Stomach smooth muscle (tissue), 2 donors: Measurements from ENCODE around the gene RASAL1.

ENCODE experiments used
- H3K27ac ChIP-seq: one replicate; pipeline ENCODE4 v1.7.0; 2013; ENCODE audit warnings: mild to moderate bottlenecking, low read length, inconsistent platforms
- H3K27me3 ChIP-seq, 2 donors: one replicate each; pipeline ENCODE4 v1.7.0; 2013; ENCODE audit warnings: low read length in 2 of 2; ENCODE audit not compliant: insufficient read depth in 2 of 2, control insufficient read depth in 1 of 2
- H3K36me3 ChIP-seq, 2 donors: one replicate each; pipeline ENCODE4 v1.7.0; 2013; ENCODE audit warnings: low read length in 2 of 2; ENCODE audit not compliant: control insufficient read depth in 2 of 2, insufficient read depth in 2 of 2
- H3K4me1 ChIP-seq: one replicate; pipeline ENCODE4 v1.7.0; 2013; ENCODE audit warnings: low read length; ENCODE audit not compliant: control insufficient read depth, insufficient read depth
- H3K4me3 ChIP-seq, 2 donors: one replicate each; pipeline ENCODE4 v1.7.0; 2013; ENCODE audit warnings: low read length in 2 of 2
- H3K9ac ChIP-seq, 2 donors: one replicate each; pipeline ENCODE4 v1.7.0; 2013; ENCODE audit warnings: low read length in 2 of 2, mild to moderate bottlenecking in 1 of 2
- H3K9me3 ChIP-seq, 2 donors: one replicate each; pipeline ENCODE4 v1.7.0; 2013; ENCODE audit warnings: low read length in 2 of 2; ENCODE audit not compliant: control insufficient read depth in 2 of 2
- donor health status: healthy.
- donor health status: Pancreatic carcinoma.

Gene RASAL1

DNA sequence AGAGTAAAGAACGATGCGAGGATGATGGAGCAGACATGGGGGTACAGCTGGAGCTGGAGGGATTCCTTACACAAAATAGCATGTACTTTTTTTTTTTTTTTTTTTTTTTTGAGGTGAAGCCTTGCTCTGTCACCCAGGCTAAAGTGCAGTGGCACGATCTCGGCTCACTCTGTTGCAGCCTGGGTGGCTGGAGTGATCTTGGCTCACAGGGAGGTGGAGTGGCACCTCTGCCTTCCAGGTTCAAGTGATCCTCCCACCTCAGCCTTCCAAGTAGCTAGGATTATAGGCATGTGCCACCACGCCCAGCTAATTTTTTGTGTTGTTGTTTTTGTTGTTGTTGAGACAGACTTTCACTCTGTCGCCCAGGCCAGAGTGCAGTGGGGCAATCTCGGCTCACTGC is 5.1 kb upstream of the RASAL1 start:
- Histone ChIP-seq H3K27me3 (peaks cover 7 to 8% of the 10 kb centered on the region in 2 donors), H3K36me3 (no peaks in the 10 kb centered on the region), H3K27ac (no peak overlapping the region), H3K4me1 (no peaks in the 10 kb centered on the region), H3K9ac (no peak overlapping the region), H3K9me3 (no peaks in the 10 kb centered on the region), H3K4me3 (no peak overlapping the region)

DNA sequence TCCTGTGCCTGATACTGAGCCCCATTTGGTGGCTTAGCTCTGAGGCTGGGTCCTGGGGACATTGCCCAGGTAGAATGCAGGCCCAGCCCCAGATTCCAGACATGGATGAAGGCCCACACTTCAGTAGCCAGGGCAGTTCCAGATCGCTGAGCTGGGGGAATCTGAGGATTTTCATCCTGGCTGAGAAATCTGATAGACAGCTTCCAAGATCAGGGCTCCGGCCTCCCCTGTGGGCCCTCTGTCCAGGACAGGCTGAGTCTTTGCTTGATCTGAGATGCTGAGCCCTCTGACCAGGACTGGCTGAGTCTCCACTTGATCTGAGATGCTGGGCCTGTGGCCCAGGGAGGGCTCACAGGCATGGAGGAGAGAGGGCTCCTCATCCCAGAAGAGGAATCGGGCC is 3.3 kb upstream of the RASAL1 start:
- Histone ChIP-seq H3K9ac (no peak overlapping the region), H3K4me3 (no peak overlapping the region), H3K9me3 (no peaks in the 10 kb centered on the region), H3K36me3 (no peaks in the 10 kb centered on the region), H3K27me3 (peaks cover 16 to 20% of the 10 kb centered on the region in 2 donors), H3K27ac (no peak overlapping the region), H3K4me1 (no peaks in the 10 kb centered on the region)

DNA sequence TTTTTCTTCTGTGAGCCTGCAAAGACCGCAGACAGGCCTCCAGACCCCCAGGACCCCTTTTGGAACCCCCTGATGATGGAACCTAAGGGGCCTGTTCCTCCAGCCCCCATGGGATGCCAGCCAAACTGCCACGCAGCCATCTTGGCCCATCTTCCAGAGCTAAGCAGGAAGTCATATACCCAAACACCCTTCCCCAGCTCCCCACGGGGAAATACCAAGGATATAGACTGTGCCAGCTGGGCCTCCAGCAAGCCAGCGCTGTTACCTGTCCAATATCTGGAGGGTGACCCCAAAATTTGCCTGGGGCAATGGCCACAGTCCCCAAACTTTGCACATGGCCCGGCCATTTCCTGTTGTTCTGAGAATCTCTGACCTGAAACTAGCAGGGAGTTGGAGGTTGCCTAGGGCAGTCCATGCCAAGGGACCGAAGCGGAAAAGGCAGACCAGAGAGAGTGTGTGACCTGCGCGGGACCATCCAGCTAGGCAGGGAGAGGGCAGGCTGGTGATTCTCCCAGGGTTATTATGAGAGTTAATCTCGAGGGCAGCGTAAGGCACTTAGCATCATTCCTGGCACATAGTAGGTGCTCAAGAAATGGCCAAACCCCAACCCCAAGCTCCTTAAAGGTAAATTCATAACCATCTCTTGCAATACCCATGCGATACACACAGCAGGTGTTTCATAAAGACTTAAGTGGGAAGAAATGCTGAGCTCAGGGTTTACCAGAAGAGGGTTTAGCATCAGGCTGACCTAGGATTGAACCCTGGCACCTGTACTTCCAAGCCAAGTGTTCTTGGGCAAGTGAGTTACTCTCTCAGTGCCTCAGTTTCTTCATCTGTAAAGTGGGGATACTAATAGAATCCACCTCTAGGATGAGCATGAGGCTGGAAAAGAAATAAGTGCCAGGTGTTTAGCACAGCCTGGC is 2.6 kb upstream of the RASAL1 start:
- Histone ChIP-seq H3K9ac (no peak overlapping the region), H3K9me3 (no peaks in the 10 kb centered on the region), H3K27me3 (peaks cover 21 to 23% of the 10 kb centered on the region in 2 donors), H3K4me1 (no peaks in the 10 kb centered on the region), H3K27ac (no peak overlapping the region), H3K36me3 (no peaks in the 10 kb centered on the region), H3K4me3 (no peak overlapping the region)

DNA sequence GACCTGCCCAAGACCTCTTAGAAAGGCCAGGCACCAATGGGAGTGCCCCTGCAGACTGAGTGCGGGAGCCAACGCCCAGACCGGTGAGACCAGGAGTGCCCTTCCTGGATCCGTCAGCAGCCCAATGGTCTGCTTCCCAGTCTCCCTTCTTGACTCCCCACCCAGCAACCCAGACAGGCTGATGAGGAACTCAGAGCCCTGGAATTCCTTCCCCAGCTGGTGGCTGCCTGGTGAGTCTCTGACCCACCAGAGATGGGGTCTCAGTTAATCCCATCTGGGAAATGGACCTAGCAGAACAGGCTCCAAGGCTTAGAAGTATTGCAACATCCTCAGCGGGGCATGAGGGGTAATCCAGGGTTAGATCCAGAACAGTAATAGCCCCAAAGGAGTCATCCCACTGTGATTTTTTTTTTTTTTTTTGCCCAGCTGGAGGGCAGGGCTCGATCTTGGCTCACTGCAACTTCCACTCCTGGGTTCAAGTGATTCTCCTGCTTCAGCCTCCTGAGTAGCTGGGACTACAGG is 1.5 kb upstream of the RASAL1 start:
- H3K27me3 ChIP-seq = peaks cover 23 to 25% of the 10 kb centered on the region in 2 donors
- H3K4me3 ChIP-seq = no peak overlapping the region
- no peaks in the 10 kb centered on the region for H3K9me3 ChIP-seq
- no peak overlapping the region for H3K9ac ChIP-seq
- H3K36me3 ChIP-seq = no peaks in the 10 kb centered on the region
- H3K27ac ChIP-seq = no peak overlapping the region
- no peaks in the 10 kb centered on the region for H3K4me1 ChIP-seq

DNA sequence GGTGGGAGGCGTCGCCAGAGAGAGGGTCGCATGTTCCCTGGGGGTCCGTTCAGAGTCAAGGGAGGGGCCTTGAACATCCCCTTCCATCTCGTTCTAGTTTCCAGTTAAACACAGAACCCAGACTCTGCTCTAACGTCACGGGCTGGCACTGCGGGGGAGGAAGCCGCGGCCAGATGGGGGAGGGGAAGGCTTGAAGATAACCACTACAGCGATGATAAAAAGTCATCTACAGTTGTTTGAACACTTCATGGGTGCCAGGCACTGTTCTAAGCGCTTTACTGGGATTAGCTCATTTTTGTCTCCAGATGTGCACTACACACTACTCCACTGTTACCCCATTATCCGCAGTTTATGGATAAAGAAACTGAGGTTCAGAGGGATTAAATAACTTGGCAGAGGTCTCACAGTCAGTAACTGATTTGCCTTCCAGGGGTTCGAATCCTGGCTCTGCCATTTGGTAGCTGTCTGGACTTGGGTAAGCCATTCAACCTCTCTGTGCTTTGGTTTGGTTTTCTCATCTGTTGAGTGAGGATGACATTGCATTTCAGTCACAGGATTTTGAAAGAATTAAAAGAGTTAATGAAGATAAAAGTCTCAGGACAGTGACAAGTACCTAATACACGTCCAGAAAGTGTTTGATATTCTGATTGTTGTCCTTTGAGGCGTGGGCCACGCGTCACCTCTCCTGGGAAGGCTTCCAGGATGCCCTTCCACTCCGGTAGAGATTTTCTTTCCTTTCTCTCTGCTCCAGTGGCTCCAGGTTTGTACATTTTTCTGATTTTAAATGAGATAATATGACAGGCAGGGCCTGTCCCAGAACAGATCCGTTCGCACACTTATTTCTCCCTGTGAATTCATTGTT is 798 bp upstream of the RASAL1 start:
- H3K27ac ChIP-seq = no peak overlapping the region
- no peaks in the 10 kb centered on the region for H3K4me1 ChIP-seq
- H3K36me3 ChIP-seq = no peaks in the 10 kb centered on the region
- H3K9me3 ChIP-seq = no peaks in the 10 kb centered on the region
- peaks cover 23 to 25% of the 10 kb centered on the region in 2 donors for H3K27me3 ChIP-seq
- no peak overlapping the region for H3K4me3 ChIP-seq
- H3K9ac ChIP-seq = no peak overlapping the region

DNA sequence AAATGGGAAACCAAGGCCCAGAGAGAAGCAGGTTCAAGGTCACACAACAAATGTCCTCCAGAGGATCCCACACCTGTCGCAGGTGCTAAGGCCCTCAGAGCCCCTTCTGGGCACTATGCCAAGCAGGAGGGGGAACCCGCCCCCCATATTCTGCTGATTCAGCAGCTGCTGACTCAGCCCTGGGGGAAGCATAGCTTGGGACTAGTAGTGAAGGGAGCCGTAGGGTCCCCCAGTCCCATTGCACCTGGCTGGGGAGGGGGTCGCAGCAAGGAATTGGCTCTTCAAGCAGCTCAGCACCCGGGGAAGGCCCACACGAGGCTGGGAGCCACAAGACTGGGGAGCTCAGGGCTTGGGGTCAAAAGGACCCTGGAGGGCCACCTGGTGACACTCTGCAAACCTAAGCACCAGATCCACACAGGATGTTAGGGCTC is 1.0 kb downstream of the RASAL1 start:
- Histone ChIP-seq H3K36me3 (no peaks in the 10 kb centered on the region), H3K27me3 (peaks cover 25 to 33% of the 10 kb centered on the region in 2 donors), H3K27ac (no peak overlapping the region), H3K4me1 (no peaks in the 10 kb centered on the region), H3K9ac (no peak overlapping the region), H3K9me3 (no peaks in the 10 kb centered on the region), H3K4me3 (no peak overlapping the region)

DNA sequence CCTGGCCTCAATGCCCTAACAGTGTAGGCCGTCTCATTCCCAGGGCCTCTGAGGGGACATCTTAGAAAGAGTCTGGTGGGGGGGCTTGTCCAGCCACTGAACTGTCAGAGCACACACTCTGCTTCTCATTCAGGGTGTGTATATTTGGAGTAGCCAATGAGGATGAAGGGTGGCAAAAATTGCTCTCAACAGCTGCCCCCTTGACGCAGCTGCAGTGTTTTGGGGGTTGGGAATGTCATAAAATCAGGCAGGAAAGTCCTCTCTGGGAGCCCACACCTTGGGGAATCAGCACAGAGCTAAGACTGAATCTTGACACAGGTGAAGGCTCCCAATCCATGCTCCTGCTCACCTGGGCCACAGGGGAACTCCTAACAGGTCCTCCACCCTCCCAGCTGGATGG is 1.5 kb downstream of the RASAL1 start:
- Histone ChIP-seq H3K4me3 (no peak overlapping the region), H3K9ac (no peak overlapping the region)

DNA sequence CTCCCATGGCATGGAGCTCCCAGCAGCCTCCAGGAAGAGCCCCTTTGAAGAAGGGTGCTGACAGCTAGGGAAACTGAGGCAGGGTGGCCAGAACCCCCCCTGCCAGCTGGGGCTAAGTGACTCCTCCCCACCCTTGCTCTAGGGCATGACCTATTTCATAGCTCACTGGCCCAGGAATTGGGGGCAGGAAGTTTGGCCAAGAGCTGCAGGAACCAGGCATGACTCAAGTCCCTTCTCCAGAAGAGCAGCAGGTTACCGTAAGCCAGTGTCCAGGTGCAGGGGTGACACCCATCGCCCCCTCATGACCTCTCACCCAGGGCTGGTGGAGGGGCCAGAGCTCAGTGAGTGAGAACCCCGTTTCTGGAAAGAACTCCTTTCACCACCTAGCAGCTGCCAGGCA is 1.9 kb downstream of the RASAL1 start:
- no peak overlapping the region for H3K4me3 ChIP-seq
- no peaks in the 10 kb centered on the region for H3K9me3 ChIP-seq
- H3K36me3 ChIP-seq = no peaks in the 10 kb centered on the region
- peaks cover 27 to 33% of the 10 kb centered on the region in 2 donors for H3K27me3 ChIP-seq
- H3K9ac ChIP-seq = no peak overlapping the region
- no peaks in the 10 kb centered on the region for H3K4me1 ChIP-seq
- H3K27ac ChIP-seq = no peak overlapping the region

More for the DNA sequence above, 1.5 kb downstream of the RASAL1 start:
- Histone ChIP-seq H3K9me3 (no peaks in the 10 kb centered on the region), H3K4me1 (no peaks in the 10 kb centered on the region), H3K27me3 (peaks cover 25 to 33% of the 10 kb centered on the region in 2 donors), H3K27ac (no peak overlapping the region), H3K36me3 (no peaks in the 10 kb centered on the region)

DNA sequence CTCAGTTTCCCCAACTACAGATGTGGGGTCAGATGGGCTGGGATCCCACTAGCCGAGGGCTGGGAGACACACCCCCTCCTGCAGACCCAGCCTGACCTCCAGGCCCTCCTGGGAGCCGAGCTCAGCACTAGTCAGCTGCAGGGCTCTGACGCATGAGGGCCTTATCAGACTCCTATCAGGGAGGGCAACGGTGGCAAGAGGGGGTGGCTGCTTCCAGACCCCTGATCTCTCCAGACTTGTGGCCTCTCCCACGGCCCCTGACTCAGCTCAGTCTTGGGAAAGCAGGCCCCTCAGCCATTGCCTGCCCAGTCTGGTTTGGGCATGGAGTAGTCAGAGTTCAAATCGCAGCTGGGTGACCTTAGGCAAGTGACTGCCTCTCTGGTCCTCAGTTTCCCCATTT is 2.5 kb downstream of the RASAL1 start:
- H3K36me3 ChIP-seq = no peaks in the 10 kb centered on the region
- no peak overlapping the region for H3K9ac ChIP-seq
- H3K4me3 ChIP-seq = no peak overlapping the region
- no peak overlapping the region for H3K27ac ChIP-seq
- H3K27me3 ChIP-seq = peaks cover 27 to 33% of the 10 kb centered on the region in 2 donors
- no peaks in the 10 kb centered on the region for H3K4me1 ChIP-seq
- H3K9me3 ChIP-seq = no peaks in the 10 kb centered on the region

DNA sequence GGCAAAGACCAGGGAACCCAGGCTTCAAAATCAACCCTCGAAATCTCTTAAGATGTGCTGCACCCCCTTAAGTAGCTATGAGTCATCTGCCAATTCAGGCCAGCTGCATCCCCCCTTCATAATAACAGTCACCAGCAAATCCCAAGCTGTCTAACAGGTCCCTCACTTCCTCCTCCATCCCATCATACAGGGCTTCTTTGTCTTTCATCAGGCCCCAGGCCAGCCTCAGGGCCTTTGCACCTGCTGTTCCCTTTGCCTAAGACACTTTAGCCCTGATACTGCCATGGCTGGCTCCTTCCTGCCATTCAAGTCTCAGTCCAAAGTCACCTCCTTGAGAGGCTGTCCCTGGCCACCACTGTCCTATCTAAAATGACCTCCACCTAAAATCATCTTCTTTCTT is 4.0 kb downstream of the RASAL1 start:
- no peak overlapping the region for H3K27ac ChIP-seq

More for the DNA sequence above, 4.0 kb downstream of the RASAL1 start:
- no peak overlapping the region for H3K9ac ChIP-seq
- no peaks in the 10 kb centered on the region for H3K9me3 ChIP-seq
- no peaks in the 10 kb centered on the region for H3K36me3 ChIP-seq
- H3K4me1 ChIP-seq = no peaks in the 10 kb centered on the region
- peaks cover 23 to 29% of the 10 kb centered on the region in 2 donors for H3K27me3 ChIP-seq
- no peak overlapping the region for H3K4me3 ChIP-seq
